HCT116 (cell line): Measurements from ENCODE around the gene LEUTX. TPM values are rescaled to one million over a fixed set of nuclear protein-coding genes. Genes with fewer than 3 reads are reported as not detected.

ENCODE experiments used
- ATAC-seq: fragments of 200-7000 bp; cut with Tn5 transposase; 2 replicates; pipeline ENCODE4 v1.9.1; 2020; ENCODE audit warnings: mild to moderate bottlenecking, moderate library complexity
- BruUV-seq: library from RNA; stranded (reverse); fragments of 400-500 nt; replicated peaks from 2 replicates; lab custom pipeline; 2021; lab: Mats Ljungman, UMichigan
- CTCF ChIA-PET: fragments of 300-600 bp; sonication (Branson Sonifier 250); formaldehyde crosslinking; loops from one replicate; lab custom pipeline; 2021; ENCODE audit warnings: antibody characterized with exemption; lab: Charles Lee
- POLR2A ChIA-PET: fragments of 300-600, 350-600 bp; sonication (Branson Sonifier 250); formaldehyde crosslinking; loops from one replicate; lab custom pipeline; 2021; ENCODE audit warnings: antibody characterized with exemption; lab: Charles Lee
- RAD21 ChIA-PET, 2 experiments: fragments of 300-600 bp; sonication (Branson Sonifier 250); formaldehyde crosslinking; loops; one replicate each; lab custom pipeline; 2023; ENCODE audit warnings: low total read pairs in 2 of 2; ENCODE audit not compliant: uncharacterized antibody in 2 of 2, unreplicated experiment in 2 of 2, low non-redundant PET in 1 of 2; lab: Charles Lee
- DNase-seq: peaks from one replicate; pipeline ENCODE4 v3.0.0-alpha.2; 2010; ENCODE audit warnings: low read depth, low spot score
- H2AFZ ChIP-seq: fragments of 200-600 bp; shearing (Covaris generic), sonication (generic); 2 replicates; pipeline ENCODE4 v1.6.1; 2017; ENCODE audit warnings: low read depth, mixed run types, mixed read lengths, antibody characterized with exemption, low read length; ENCODE audit not compliant: poor library complexity, severe bottlenecking
- H3K27ac ChIP-seq: 2 replicates; pipeline ENCODE4 v1.5.1; 2012; ENCODE audit warnings: low read depth, low read length
- H3K27me3 ChIP-seq: fragments of 200-600 bp; sonication (generic); 2 replicates; pipeline ENCODE4 v1.6.1; 2016; ENCODE audit warnings: mixed run types, low read length, mixed read lengths; ENCODE audit not compliant: insufficient read depth
- H3K36me3 ChIP-seq, 2 experiments: fragments of 200-500 bp in 1 of 2; fragments of 200-600 bp in 1 of 2; sonication (Bioruptor generic) in 1 of 2; sonication (generic) in 1 of 2; 2 replicates each; pipeline versions ENCODE4 v1.5.1 to v1.6.1; 2014 to 2016; ENCODE audit warnings: low read length in 2 of 2, inconsistent platforms in 1 of 2, mixed read lengths in 1 of 2, mixed run types in 1 of 2; ENCODE audit not compliant: insufficient read depth in 2 of 2, control insufficient read depth in 1 of 2
- H3K4me1 ChIP-seq, 2 experiments: fragments of 200-600 bp in 1 of 2; sonication (generic) in 1 of 2; 2 replicates each; pipeline versions ENCODE4 v1.5.1 to v1.6.1; 2012 to 2017; ENCODE audit warnings: low read length in 2 of 2, inconsistent platforms in 1 of 2, mild to moderate bottlenecking in 1 of 2, mixed read lengths in 1 of 2, mixed run types in 1 of 2, moderate library complexity in 1 of 2; ENCODE audit not compliant: insufficient read depth in 2 of 2, control insufficient read depth in 1 of 2
- H3K4me2 ChIP-seq: fragments of 200-600 bp; sonication (generic); 2 replicates; pipeline ENCODE4 v1.6.1; 2017; ENCODE audit warnings: mixed run types, low read length, mixed read lengths
- H3K4me3 ChIP-seq, 2 experiments: fragments of 200-600 bp in 1 of 2; sonication (generic) in 1 of 2; replicated peaks in 1 of 2; 2 replicates each; pipeline ENCODE4 v1.5.1; 2011 to 2016; ENCODE audit warnings: low read length in 2 of 2, control low read depth in 1 of 2, low read depth in 1 of 2, mild to moderate bottlenecking in 1 of 2, mixed read lengths in 1 of 2, mixed run types in 1 of 2
- H3K79me2 ChIP-seq: fragments of 200-600 bp; sonication (generic); 2 replicates; pipeline ENCODE4 v1.6.1; 2017; ENCODE audit warnings: mild to moderate bottlenecking, mixed run types, low read length, moderate library complexity, mixed read lengths; ENCODE audit not compliant: insufficient read depth
- H3K9ac ChIP-seq: fragments of 200-600 bp; sonication (generic); 2 replicates; pipeline ENCODE4 v1.6.1; 2016; ENCODE audit warnings: low read length, mixed read lengths
- H3K9me2 ChIP-seq: fragments of 200-600 bp; sonication (generic), shearing (Covaris generic); 2 replicates; pipeline ENCODE4 v1.6.1; 2017; ENCODE audit warnings: mixed run types, mild to moderate bottlenecking, moderate library complexity; ENCODE audit not compliant: insufficient read depth
- H3K9me3 ChIP-seq, 2 experiments: fragments of 200-500 bp in 1 of 2; fragments of 200-600 bp in 1 of 2; sonication (Bioruptor generic) in 1 of 2; sonication (generic) in 1 of 2; 2 replicates each; pipeline ENCODE4 v1.6.1; 2014 to 2017; ENCODE audit warnings: low read length in 2 of 2, mixed read lengths in 2 of 2, inconsistent platforms in 1 of 2, low read depth in 1 of 2, mild to moderate bottlenecking in 1 of 2, mixed run types in 1 of 2, moderate library complexity in 1 of 2; ENCODE audit not compliant: control insufficient read depth in 1 of 2, insufficient read depth in 1 of 2
- H4K20me1 ChIP-seq: fragments of 200-600 bp; sonication (generic), shearing (Covaris generic); 2 replicates; pipeline ENCODE4 v1.6.1; 2017; ENCODE audit warnings: mixed run types, mild to moderate bottlenecking, moderate library complexity; ENCODE audit not compliant: insufficient read depth
- CBX3 ChIP-seq: IDR thresholded peaks from 2 replicates; pipeline ENCODE4 v1.6.1; 2012; ENCODE audit warnings: low read depth
- CEBPB ChIP-seq: IDR thresholded peaks from 2 replicates; pipeline ENCODE4 v1.6.1; 2012; ENCODE audit warnings: low read depth
- EGR1 ChIP-seq: IDR thresholded peaks from 2 replicates; pipeline ENCODE4 v1.6.1; 2012; ENCODE audit warnings: low read depth
- ELF1 ChIP-seq: IDR thresholded peaks from 2 replicates; pipeline ENCODE4 v1.6.1; 2012; ENCODE audit warnings: low read depth, borderline replicate concordance
- FOSL1 ChIP-seq: IDR thresholded peaks from 2 replicates; pipeline ENCODE4 v1.6.1; 2012; ENCODE audit warnings: low read depth
- JUND ChIP-seq: IDR thresholded peaks from 2 replicates; pipeline ENCODE4 v1.6.1; 2012
- POLR2A ChIP-seq: IDR thresholded peaks from 2 replicates; pipeline ENCODE4 v1.7.0; 2011; ENCODE audit warnings: borderline replicate concordance; ENCODE audit not compliant: insufficient read depth, insufficient read length; ENCODE audit errors: extremely low read depth
- POLR2AphosphoS5 ChIP-seq: IDR thresholded peaks from 2 replicates; pipeline ENCODE4 v1.6.1; 2011; ENCODE audit warnings: mild to moderate bottlenecking, low read depth, low read length, moderate library complexity
- RAD21 ChIP-seq: IDR thresholded peaks from 2 replicates; pipeline ENCODE4 v1.6.1; 2012; ENCODE audit warnings: low read depth, mild to moderate bottlenecking
- SIN3A ChIP-seq: IDR thresholded peaks from 2 replicates; pipeline ENCODE4 v1.6.1; 2012; ENCODE audit warnings: low read depth
- SP1 ChIP-seq: IDR thresholded peaks from 2 replicates; pipeline ENCODE4 v1.6.1; 2012; ENCODE audit warnings: low read depth
- SRF ChIP-seq: IDR thresholded peaks from 2 replicates; pipeline ENCODE4 v1.6.1; 2012; ENCODE audit warnings: low read depth
- TCF7L2 ChIP-seq: IDR thresholded peaks from 2 replicates; pipeline ENCODE4 v1.7.0; 2011; ENCODE audit warnings: borderline replicate concordance, inconsistent platforms; ENCODE audit not compliant: insufficient read depth, insufficient read length; ENCODE audit errors: extremely low read depth
- YY1 ChIP-seq: IDR thresholded peaks from 2 replicates; pipeline ENCODE4 v1.6.1; 2011; ENCODE audit warnings: low read length, low read depth, moderate library complexity, mild to moderate bottlenecking; ENCODE audit not compliant: insufficient replicate concordance; ENCODE audit errors: extremely low read depth
- ZFX ChIP-seq: fragments of 450-650 bp; IDR thresholded peaks from 2 replicates; pipeline ENCODE4 v1.6.1; 2017
- ZNF274 ChIP-seq: fragments of 200-500 bp; sonication (Bioruptor generic); IDR thresholded peaks from 2 replicates; pipeline ENCODE4 v1.6.1; 2014; ENCODE audit warnings: mild to moderate bottlenecking, low read depth, low read length, inconsistent platforms
- intact Hi-C: fragments of 100-400 bp; cut with micrococcal nuclease; formaldehyde crosslinking; loops from 2 replicates; pipeline ENCODE4 v1.10.0; 2022
- total RNA-seq: library from RNA; stranded (reverse); gene quantifications from one replicate; pipeline ENCODE4 v1.2.1, GENCODE V29; 2021; ENCODE audit not compliant: unreplicated experiment
- TF ChIP-seq, protein P1 (sequence below): IDR thresholded peaks from 2 replicates; pipeline ENCODE4 v1.6.1; 2011; ENCODE audit warnings: mild to moderate bottlenecking, low read length, moderate library complexity; ENCODE audit not compliant: insufficient replicate concordance; ENCODE audit errors: extremely low read depth
- TF ChIP-seq, protein P2 (sequence below): IDR thresholded peaks from 2 replicates; pipeline ENCODE4 v1.6.1; 2012
- TF ChIP-seq, protein P3 (sequence below): IDR thresholded peaks from 2 replicates; pipeline ENCODE4 v1.6.1; 2012
- TF ChIP-seq, protein P4 (sequence below): IDR thresholded peaks from 2 replicates; pipeline ENCODE4 v1.6.1; 2012; ENCODE audit warnings: low read depth

Gene LEUTX
- total RNA-seq, 1 experiment from 2014 or later = not detected

DNA sequence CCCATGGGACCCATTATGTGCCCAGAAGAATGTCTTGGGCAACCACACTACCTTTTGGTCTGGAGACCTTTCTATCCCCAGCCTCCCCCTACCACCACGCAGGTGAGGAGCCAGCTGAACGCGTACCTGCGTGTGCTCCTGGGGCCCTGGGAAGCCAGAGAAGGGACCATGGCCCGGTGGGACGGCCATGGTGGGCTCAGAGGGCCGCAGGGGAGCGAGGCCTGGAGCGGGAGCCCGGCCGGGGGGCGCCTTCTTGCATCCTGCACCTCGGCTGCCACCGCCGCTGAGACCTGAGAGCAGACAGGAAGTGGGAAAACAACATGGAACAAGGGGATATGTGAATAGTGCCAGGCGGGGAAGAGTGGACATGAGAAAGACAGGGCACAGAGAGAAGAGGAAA lies 53.0 kb downstream of the LEUTX start:
- no peaks in the 10 kb centered on the region for H3K9me2 ChIP-seq
- no peak for TF ChIP-seq POLR2AphosphoS5
- no peak for TF ChIP-seq ZNF274
- TF ChIP-seq SIN3A = no peak
- TF ChIP-seq FOSL1 = no peak
- TF ChIP-seq EGR1 = no peak
- TF ChIP-seq, protein P1, sequence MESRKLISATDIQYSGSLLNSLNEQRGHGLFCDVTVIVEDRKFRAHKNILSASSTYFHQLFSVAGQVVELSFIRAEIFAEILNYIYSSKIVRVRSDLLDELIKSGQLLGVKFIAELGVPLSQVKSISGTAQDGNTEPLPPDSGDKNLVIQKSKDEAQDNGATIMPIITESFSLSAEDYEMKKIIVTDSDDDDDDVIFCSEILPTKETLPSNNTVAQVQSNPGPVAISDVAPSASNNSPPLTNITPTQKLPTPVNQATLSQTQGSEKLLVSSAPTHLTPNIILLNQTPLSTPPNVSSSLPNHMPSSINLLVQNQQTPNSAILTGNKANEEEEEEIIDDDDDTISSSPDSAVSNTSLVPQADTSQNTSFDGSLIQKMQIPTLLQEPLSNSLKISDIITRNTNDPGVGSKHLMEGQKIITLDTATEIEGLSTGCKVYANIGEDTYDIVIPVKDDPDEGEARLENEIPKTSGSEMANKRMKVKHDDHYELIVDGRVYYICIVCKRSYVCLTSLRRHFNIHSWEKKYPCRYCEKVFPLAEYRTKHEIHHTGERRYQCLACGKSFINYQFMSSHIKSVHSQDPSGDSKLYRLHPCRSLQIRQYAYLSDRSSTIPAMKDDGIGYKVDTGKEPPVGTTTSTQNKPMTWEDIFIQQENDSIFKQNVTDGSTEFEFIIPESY = no peak
- TF ChIP-seq SP1 = no peak
- TF ChIP-seq, protein P2, sequence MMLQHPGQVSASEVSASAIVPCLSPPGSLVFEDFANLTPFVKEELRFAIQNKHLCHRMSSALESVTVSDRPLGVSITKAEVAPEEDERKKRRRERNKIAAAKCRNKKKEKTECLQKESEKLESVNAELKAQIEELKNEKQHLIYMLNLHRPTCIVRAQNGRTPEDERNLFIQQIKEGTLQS = no peak
- TF ChIP-seq CBX3 = no peak
- TF ChIP-seq RAD21 = no peak
- no peak for TF ChIP-seq CEBPB
- no peak for TF ChIP-seq POLR2A
- TF ChIP-seq JUND = no peak
- no peak for TF ChIP-seq ELF1
- no peak for TF ChIP-seq SRF
- TF ChIP-seq, protein P3, sequence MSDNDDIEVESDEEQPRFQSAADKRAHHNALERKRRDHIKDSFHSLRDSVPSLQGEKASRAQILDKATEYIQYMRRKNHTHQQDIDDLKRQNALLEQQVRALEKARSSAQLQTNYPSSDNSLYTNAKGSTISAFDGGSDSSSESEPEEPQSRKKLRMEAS = no peak
- TF ChIP-seq ZFX = no peak
- no peak for TF ChIP-seq YY1
- TF ChIP-seq, protein P4, sequence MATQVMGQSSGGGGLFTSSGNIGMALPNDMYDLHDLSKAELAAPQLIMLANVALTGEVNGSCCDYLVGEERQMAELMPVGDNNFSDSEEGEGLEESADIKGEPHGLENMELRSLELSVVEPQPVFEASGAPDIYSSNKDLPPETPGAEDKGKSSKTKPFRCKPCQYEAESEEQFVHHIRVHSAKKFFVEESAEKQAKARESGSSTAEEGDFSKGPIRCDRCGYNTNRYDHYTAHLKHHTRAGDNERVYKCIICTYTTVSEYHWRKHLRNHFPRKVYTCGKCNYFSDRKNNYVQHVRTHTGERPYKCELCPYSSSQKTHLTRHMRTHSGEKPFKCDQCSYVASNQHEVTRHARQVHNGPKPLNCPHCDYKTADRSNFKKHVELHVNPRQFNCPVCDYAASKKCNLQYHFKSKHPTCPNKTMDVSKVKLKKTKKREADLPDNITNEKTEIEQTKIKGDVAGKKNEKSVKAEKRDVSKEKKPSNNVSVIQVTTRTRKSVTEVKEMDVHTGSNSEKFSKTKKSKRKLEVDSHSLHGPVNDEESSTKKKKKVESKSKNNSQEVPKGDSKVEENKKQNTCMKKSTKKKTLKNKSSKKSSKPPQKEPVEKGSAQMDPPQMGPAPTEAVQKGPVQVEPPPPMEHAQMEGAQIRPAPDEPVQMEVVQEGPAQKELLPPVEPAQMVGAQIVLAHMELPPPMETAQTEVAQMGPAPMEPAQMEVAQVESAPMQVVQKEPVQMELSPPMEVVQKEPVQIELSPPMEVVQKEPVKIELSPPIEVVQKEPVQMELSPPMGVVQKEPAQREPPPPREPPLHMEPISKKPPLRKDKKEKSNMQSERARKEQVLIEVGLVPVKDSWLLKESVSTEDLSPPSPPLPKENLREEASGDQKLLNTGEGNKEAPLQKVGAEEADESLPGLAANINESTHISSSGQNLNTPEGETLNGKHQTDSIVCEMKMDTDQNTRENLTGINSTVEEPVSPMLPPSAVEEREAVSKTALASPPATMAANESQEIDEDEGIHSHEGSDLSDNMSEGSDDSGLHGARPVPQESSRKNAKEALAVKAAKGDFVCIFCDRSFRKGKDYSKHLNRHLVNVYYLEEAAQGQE = no peak
- no peak for TF ChIP-seq TCF7L2
- no peaks in the 10 kb centered on the region for H4K20me1 ChIP-seq
- H3K4me2 ChIP-seq = no peak overlapping the region
- no peak overlapping the region for H3K9ac ChIP-seq
- no TSS peak for BruUV-seq
- peaks cover 8% of the 10 kb centered on the region; the same call in 1 of the 2 replicates for H3K79me2 ChIP-seq
- ChIA-PET CTCF (no interaction called here), POLR2A (no interaction called here), RAD21 (no interaction called here)
- no peaks in the 10 kb centered on the region for H3K4me1 ChIP-seq
- no peak overlapping the region for H2AFZ ChIP-seq
- H3K4me3 ChIP-seq = no peak overlapping the region
- no peak for DNase-seq
- peaks cover 48 to 76% of the 10 kb centered on the region in 2 experiments for H3K36me3 ChIP-seq
- no peak overlapping the region for H3K27ac ChIP-seq
- ATAC-seq = no peak
- intact Hi-C loops = no loop called here
- no peaks in the 10 kb centered on the region for H3K9me3 ChIP-seq
- H3K27me3 ChIP-seq = no peaks in the 10 kb centered on the region
